Measurements from ENCODE around the gene CAAP1.

DNA sequence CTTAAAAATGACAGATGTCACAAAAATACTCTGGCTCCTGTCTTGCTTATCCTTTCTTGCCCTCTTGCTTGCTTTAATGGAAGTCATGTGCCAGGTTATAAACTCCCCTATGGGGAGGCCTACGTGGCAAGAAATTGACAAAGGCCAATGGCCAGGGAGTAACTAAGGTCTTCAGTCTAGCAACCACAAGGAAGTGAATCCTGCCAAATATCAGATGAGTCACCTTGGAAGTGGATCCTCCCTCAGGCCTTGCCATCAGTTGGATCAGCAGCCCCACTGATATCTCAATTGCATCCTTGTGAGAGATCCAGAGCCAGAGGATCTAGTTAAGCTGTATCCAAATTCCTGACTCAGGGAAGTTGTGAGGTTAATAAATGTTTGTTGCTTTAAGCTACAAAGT, 82.8 kb downstream of the CAAP1 start:
- TF ChIP-seq, protein P1, sequence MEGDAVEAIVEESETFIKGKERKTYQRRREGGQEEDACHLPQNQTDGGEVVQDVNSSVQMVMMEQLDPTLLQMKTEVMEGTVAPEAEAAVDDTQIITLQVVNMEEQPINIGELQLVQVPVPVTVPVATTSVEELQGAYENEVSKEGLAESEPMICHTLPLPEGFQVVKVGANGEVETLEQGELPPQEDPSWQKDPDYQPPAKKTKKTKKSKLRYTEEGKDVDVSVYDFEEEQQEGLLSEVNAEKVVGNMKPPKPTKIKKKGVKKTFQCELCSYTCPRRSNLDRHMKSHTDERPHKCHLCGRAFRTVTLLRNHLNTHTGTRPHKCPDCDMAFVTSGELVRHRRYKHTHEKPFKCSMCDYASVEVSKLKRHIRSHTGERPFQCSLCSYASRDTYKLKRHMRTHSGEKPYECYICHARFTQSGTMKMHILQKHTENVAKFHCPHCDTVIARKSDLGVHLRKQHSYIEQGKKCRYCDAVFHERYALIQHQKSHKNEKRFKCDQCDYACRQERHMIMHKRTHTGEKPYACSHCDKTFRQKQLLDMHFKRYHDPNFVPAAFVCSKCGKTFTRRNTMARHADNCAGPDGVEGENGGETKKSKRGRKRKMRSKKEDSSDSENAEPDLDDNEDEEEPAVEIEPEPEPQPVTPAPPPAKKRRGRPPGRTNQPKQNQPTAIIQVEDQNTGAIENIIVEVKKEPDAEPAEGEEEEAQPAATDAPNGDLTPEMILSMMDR (IDR thresholded peaks at IDR 0.05; ENCODE audit: low read length), result no peak
- no peak for TF ChIP-seq EZH2 (IDR thresholded peaks at IDR 0.05; ENCODE audit: borderline replicate concordance, low read length)
